Gastrocnemius medialis (tissue), 4 donors: ENCODE measurements around the gene NUDT11. TPM values are rescaled to one million over a fixed set of nuclear protein-coding genes. Genes with fewer than 3 reads are reported as not detected.
"Not testable (repeated sequence)": the region's sequence is repeated elsewhere in the genome, so short reads cannot be mapped to it uniquely, and the experiment has no call there.

ENCODE experiments used
- ATAC-seq, 2 donors: fragments of 150-250 bp; one replicate each; pipeline ENCODE4 v1.9.1; 2016
- DNase-seq, 2 donors: peaks; one replicate each; pipeline ENCODE4 v3.0.0-alpha.2; 2019
- H3K27ac ChIP-seq, 4 donors: fragments of 200-600 bp; sonication (generic); 1 replicate in 1 of 4; 2 replicates in 3 of 4; pipeline ENCODE4 v1.5.1; 2016 to 2018; ENCODE audit warnings: mild to moderate bottlenecking in 2 of 4, moderate library complexity in 1 of 4
- H3K27me3 ChIP-seq, 3 donors: fragments of 200-600 bp; sonication (generic) in 2 of 3; 1 replicate in 1 of 3; 2 replicates in 2 of 3; pipeline versions ENCODE4 v1.5.1 to v1.6.0; 2016 to 2019; ENCODE audit warnings: mild to moderate bottlenecking in 1 of 3, moderate library complexity in 1 of 3
- H3K36me3 ChIP-seq, 2 donors: fragments of 200-600 bp; sonication (generic) in 1 of 2; one replicate each; pipeline ENCODE4 v1.5.1; 2017 to 2018
- H3K4me1 ChIP-seq, 2 donors: fragments of 200-600 bp; sonication (generic) in 1 of 2; one replicate each; pipeline ENCODE4 v1.5.1; 2016 to 2017; ENCODE audit warnings: mild to moderate bottlenecking in 2 of 2
- H3K4me3 ChIP-seq, 4 donors: fragments of 200-600 bp; sonication (generic) in 3 of 4; 1 replicate in 1 of 4; 2 replicates in 3 of 4; pipeline ENCODE4 v1.5.1; 2016 to 2019; ENCODE audit warnings: mild to moderate bottlenecking in 2 of 4
- H3K9me3 ChIP-seq, 3 donors: fragments of 200-600 bp; sonication (generic) in 2 of 3; 1 replicate in 1 of 3; 2 replicates in 2 of 3; pipeline ENCODE4 v1.5.1; 2016 to 2019
- POLR2A ChIP-seq, 2 donors: fragments of 450-650 bp; IDR thresholded peaks; one replicate each; pipeline ENCODE4 v1.6.1; 2017; ENCODE audit warnings: antibody characterized with exemption in 2 of 2, mild to moderate bottlenecking in 2 of 2, moderate library complexity in 2 of 2
- in situ Hi-C, 4 donors: fragments of 200-750 bp; cut with MboI; loops; one replicate each; pipeline versions ENCODE4 v1.15.0 to v1.8.0; 2017; ENCODE audit warnings: low sequenced_read_pairs in 4 of 4
- intact Hi-C: fragments of 100-400 bp; cut with DNase I; formaldehyde crosslinking; loops from one replicate; pipeline ENCODE4 v1.15.1; 2023; ENCODE audit warnings: low total_unique reads
- total RNA-seq, 4 donors: library from RNA; depleted of rRNA; stranded (reverse); fragments of >200 nt; gene quantifications; one replicate each; pipeline versions ENCODE4 v1.1.0 to v1.2.3, GENCODE V29; 2016
- TF ChIP-seq, protein P1 (sequence below), 5 experiments: fragments of 450-650 bp in 3 of 5; fragments of 200-600 bp in 2 of 5; sonication (generic) in 2 of 5; IDR thresholded peaks in 4 of 5; conservative IDR thresholded peaks in 1 of 5; 1 replicate in 4 of 5; 2 replicates in 1 of 5; pipeline ENCODE4 v1.5.1; 2016 to 2019; ENCODE audit warnings: antibody characterized with exemption in 5 of 5, mild to moderate bottlenecking in 3 of 5, moderate library complexity in 3 of 5

The NUDT11 gene
- total RNA-seq, 4 donors from 2014 or later, result 0.49 TPM; not detected in 3

DNA sequence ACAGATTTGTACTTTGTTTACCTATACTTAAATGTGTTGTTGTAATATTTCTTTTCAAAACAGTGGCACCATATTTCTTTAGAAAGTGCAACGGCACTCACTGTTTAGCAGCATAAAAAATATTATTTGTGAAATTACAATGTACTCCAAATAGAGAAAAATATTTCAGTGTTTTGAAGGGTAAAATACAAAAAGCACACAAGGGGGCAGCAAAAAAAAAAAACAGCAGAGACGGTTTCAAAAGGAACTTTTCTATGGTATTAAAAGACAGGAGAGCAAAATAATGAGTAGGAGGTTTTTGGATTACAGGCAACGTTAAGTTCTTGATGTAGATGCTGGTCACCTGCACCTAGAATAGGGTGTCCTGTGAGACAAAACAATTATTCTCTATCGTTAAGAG, 2.0 kb downstream of the NUDT11 start:
- Histone ChIP-seq H3K27me3 (peaks cover 16 to 33% (median 31%) of the 10 kb centered on the region in 3 donors), H3K9me3 (no peaks in the 10 kb centered on the region), H3K36me3 (no peaks in the 10 kb centered on the region), H3K4me1 (no peaks in the 10 kb centered on the region), H3K4me3 (no peak overlapping the region), H3K27ac (no peak overlapping the region)
- in situ Hi-C loops, result no loop called here
- DNase-seq, result no peak
- intact Hi-C loops, result no loop called here
- TF ChIP-seq, protein P1, sequence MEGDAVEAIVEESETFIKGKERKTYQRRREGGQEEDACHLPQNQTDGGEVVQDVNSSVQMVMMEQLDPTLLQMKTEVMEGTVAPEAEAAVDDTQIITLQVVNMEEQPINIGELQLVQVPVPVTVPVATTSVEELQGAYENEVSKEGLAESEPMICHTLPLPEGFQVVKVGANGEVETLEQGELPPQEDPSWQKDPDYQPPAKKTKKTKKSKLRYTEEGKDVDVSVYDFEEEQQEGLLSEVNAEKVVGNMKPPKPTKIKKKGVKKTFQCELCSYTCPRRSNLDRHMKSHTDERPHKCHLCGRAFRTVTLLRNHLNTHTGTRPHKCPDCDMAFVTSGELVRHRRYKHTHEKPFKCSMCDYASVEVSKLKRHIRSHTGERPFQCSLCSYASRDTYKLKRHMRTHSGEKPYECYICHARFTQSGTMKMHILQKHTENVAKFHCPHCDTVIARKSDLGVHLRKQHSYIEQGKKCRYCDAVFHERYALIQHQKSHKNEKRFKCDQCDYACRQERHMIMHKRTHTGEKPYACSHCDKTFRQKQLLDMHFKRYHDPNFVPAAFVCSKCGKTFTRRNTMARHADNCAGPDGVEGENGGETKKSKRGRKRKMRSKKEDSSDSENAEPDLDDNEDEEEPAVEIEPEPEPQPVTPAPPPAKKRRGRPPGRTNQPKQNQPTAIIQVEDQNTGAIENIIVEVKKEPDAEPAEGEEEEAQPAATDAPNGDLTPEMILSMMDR (IDR thresholded peaks at IDR 0.05 in 4 of 5, conservative IDR thresholded peaks at IDR 0.05 in 1 of 5), result no peak
- TF ChIP-seq POLR2A (IDR thresholded peaks at IDR 0.05), result no peak
- ATAC-seq, result no peak

DNA sequence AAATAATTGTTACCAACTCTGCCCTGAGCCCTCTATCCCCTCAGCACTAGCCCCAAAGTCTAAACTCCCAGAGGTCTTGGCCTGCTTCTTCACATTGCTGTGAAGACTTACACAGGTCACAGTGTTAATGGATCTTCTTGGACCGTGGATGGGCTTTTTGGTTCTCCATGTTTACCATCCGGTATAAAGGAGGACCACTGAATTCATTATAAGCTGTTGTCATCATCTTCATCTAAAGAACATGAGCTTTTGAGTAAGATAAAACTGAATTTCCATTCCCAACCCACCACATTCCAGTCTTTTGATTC, 8.5 kb downstream of the NUDT11 start:
- Histone ChIP-seq H3K36me3 (no peaks in the 10 kb centered on the region), H3K4me1 (no peaks in the 10 kb centered on the region), H3K4me3 (no peak overlapping the region), H3K27me3 (peaks cover 0 to 15% (median 7%) of the 10 kb centered on the region in 3 donors), H3K27ac (no peak overlapping the region), H3K9me3 (no peaks in the 10 kb centered on the region)
- in situ Hi-C loops (no loop called here), intact Hi-C loops (no loop called here)
- ATAC-seq (no peak), DNase-seq (no peak)
- TF ChIP-seq POLR2A (IDR thresholded peaks at IDR 0.05), result no peak
- TF ChIP-seq, protein P1 (IDR thresholded peaks at IDR 0.05 in 4 of 5, conservative IDR thresholded peaks at IDR 0.05 in 1 of 5), result no peak

DNA sequence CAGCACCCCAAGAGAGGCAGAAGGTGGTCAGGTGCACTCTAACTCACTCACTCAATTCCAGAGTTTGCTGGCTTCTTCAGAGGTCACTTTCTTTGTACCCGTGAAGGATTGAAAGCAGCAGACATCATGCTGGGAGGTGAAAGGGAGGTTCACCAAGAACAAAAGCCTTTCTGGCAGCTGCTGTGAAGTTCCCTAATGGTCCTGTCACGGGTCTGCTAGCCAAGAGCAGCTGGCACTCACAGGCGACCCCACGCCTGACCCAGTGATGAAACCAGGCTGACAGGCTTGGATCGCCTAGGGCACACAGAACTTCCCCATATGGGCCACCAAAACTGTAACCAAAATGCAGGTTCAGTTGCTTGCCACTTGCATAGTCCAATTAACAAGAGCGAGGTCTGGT, 11.8 kb downstream of the NUDT11 start:
- H3K9me3 ChIP-seq, result no peaks in the 10 kb centered on the region
- no peak overlapping the region for H3K27ac ChIP-seq
- no peaks in the 10 kb centered on the region for H3K36me3 ChIP-seq
- ATAC-seq (no peak), DNase-seq (no peak)
- no peak for TF ChIP-seq POLR2A (IDR thresholded peaks at IDR 0.05)
- TF ChIP-seq, protein P1 (IDR thresholded peaks at IDR 0.05 in 4 of 5, conservative IDR thresholded peaks at IDR 0.05 in 1 of 5), result no peak
- intact Hi-C loops (no loop called here), in situ Hi-C loops (no loop called here)
- H3K27me3 ChIP-seq, result peaks cover 0 to 2% (median 0%) of the 10 kb centered on the region in 3 donors
- H3K4me3 ChIP-seq, result no peak overlapping the region
- H3K4me1 ChIP-seq, result no peaks in the 10 kb centered on the region

DNA sequence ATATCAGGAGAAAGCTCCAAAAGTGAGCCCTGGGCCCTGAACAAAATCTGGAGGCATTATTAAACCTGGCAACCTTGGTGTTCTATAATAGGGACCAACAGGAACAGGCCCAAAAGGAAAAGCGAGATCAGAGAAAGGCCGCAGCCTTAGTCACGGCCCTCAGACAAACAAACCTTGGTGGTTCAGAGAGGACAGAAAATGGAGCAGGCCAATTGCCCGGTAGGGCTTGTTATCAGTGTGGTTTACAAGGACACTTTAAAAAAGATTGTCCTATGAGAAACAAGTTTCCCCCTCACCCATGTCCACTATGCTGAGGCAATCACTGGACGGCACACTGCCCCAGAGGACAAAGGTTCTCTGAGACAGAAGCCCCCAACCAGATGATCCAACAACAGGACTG, 14.0 kb downstream of the NUDT11 start:
- intact Hi-C loops, H3K4me3 ChIP-seq, H3K4me1 ChIP-seq, H3K36me3 ChIP-seq, in situ Hi-C loops, H3K9me3 ChIP-seq, H3K27ac ChIP-seq, DNase-seq, ATAC-seq, H3K27me3 ChIP-seq: not testable (repeated sequence)

DNA sequence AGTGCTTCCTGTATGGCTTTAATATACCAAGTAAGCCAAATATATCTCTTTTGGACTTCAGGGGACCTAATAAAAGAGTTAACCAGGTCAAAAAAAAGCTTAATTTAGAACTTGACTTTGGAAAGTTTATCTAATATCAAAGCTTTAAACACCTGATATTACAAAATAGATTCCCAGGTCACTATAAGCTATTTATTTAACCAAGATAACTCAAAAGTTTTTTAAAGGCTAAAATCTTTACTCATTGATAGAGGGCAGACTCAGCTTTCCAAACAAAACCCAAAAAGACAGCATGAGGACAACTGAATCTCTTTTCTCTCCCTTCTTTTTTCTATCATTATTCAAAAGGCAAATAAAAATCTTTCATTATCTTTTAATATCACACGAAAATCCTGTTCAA, 19.5 kb downstream of the NUDT11 start:
- intact Hi-C loops (no loop called here), in situ Hi-C loops (no loop called here)
- TF ChIP-seq, protein P1 (IDR thresholded peaks at IDR 0.05 in 4 of 5, conservative IDR thresholded peaks at IDR 0.05 in 1 of 5), result no peak
- TF ChIP-seq POLR2A (IDR thresholded peaks at IDR 0.05), result no peak
- Histone ChIP-seq H3K9me3 (no peaks in the 10 kb centered on the region), H3K4me1 (no peaks in the 10 kb centered on the region), H3K4me3 (no peak overlapping the region), H3K27me3 (peaks cover 0 to 4% (median 0%) of the 10 kb centered on the region in 3 donors), H3K27ac (no peak overlapping the region), H3K36me3 (no peaks in the 10 kb centered on the region)
- DNase-seq (no peak), ATAC-seq (no peak)
